Fibroblast of gingiva (primary cell): Measurements from ENCODE around the gene GHR.

Experiments
- DNase-seq: peaks from one replicate; pipeline ENCODE4 v3.0.0-alpha.2; 2011; ENCODE audit warnings: low read depth

The GHR gene

GRCh38 chr5:42516282-42517042 is 93.2 kb downstream of the GHR start:
- DNase-seq = no peak

GRCh38 chr5:42517164-42517563 is 93.9 kb downstream of the GHR start:
- DNase-seq = no peak

- peak; percentile 92 for DNase-seq
Observed at GRCh38 chr5:42518595-42519221, 95.5 kb downstream of the GHR start.

GRCh38 chr5:42520203-42520602 is 97.0 kb downstream of the GHR start:
- no peak for DNase-seq

GRCh38 chr5:42520957-42521356 is 97.7 kb downstream of the GHR start:
- DNase-seq = no peak

GRCh38 chr5:42521406-42521805 is 98.2 kb downstream of the GHR start:
- DNase-seq = no peak

- DNase-seq = peak; percentile 62
Observed at GRCh38 chr5:42522783-42523182, 99.5 kb downstream of the GHR start.

- DNase-seq = no peak
Observed at GRCh38 chr5:42526179-42526578, 102.9 kb downstream of the GHR start.

- peak; percentile 84 for DNase-seq
Observed at GRCh38 chr5:42531611-42532010, 108.4 kb downstream of the GHR start.

GRCh38 chr5:42542106-42542505 is 118.9 kb downstream of the GHR start:
- no peak for DNase-seq

- no peak for DNase-seq
Observed at GRCh38 chr5:42543774-42544173, 120.5 kb downstream of the GHR start.

- no peak for DNase-seq
Observed at GRCh38 chr5:42545038-42545437, 121.8 kb downstream of the GHR start.

- DNase-seq = no peak
Observed at GRCh38 chr5:42547141-42547540, 123.9 kb downstream of the GHR start.

- no peak for DNase-seq
Observed at GRCh38 chr5:42547894-42548293, 124.7 kb downstream of the GHR start.

GRCh38 chr5:42552597-42552996 is 129.4 kb downstream of the GHR start:
- no peak for DNase-seq

GRCh38 chr5:42553461-42553860 is 130.2 kb downstream of the GHR start:
- DNase-seq = no peak

GRCh38 chr5:42555010-42555409 is 131.8 kb downstream of the GHR start:
- DNase-seq = no peak

GRCh38 chr5:42555797-42556196 is 132.6 kb downstream of the GHR start:
- DNase-seq = no peak

GRCh38 chr5:42557689-42558088 is 134.4 kb downstream of the GHR start:
- no peak for DNase-seq

GRCh38 chr5:42561656-42562055 is 138.4 kb downstream of the GHR start:
- no peak for DNase-seq

- DNase-seq = no peak
Observed at GRCh38 chr5:42564689-42565356, 141.6 kb downstream of the GHR start.

GRCh38 chr5:42566652-42567295 is 143.5 kb downstream of the GHR start:
- peak; percentile 95 for DNase-seq

- DNase-seq = no peak
Observed at GRCh38 chr5:42569325-42569724, 146.1 kb downstream of the GHR start.
